Midbrain (tissue), 1 donor: ENCODE data around the gene TRAF3IP1.
"Not testable (repeated sequence)": the region's sequence is repeated elsewhere in the genome, so short reads cannot be mapped to it uniquely, and the experiment has no call there.

Source experiments
- DNase-seq: peaks from one replicate; lab custom pipeline; 2025; lab: John Stamatoyannopoulos, UW

The TRAF3IP1 gene

GRCh38 chr2:238339814-238340213, 19.5 kb downstream of the TRAF3IP1 start:
- no peak for DNase-seq

GRCh38 chr2:238341536-238341935, 21.2 kb downstream of the TRAF3IP1 start:
- no peak for DNase-seq

DNA sequence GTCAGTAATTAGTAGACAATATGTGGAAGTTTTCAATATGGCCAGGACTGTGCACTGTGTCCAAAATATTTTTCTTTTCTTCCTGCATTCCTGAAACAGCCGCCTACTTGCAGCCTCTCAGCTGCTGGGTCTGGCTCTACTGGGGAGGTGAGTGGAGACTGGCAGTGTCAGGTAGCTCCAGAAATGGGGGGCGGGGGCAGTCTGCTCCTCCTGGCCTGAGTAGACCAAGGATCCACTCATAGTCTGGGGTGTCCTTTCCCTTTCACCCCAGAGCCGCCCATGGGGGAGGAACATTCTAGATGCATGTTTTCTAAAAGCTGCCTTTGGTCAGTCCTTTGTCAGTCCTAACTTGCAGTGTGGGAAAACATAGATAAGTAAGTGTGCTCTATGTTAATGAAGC, 23.7 kb downstream of the TRAF3IP1 start:
- no peak for DNase-seq

- no peak for DNase-seq
Measured at GRCh38 chr2:238344517-238344916, 24.2 kb downstream of the TRAF3IP1 start.

- DNase-seq: no peak
Measured at GRCh38 chr2:238345297-238345968, 25.1 kb downstream of the TRAF3IP1 start.

DNA sequence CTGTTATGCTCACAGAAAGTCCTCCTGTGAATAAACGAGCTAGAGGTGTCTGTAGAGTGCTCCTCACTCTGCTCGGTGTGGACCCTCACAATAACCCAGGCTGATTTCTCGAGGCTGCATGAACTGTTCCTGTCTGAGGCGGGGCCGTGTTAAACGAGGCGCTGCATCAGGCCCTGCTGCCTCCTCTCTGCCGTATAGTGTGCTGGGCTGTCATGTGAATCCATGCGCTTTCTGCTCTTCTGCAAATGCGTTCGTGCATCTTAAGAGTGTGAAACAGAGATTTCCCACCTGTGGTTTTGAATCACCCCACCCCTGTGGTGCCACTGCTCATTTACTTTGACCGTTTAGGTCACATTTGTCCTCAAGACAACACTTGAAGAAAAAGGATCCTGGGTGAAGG, 26.2 kb downstream of the TRAF3IP1 start:
- no peak for DNase-seq

- no peak for DNase-seq
Measured at GRCh38 chr2:238350150-238350897, 30.0 kb downstream of the TRAF3IP1 start.

DNA sequence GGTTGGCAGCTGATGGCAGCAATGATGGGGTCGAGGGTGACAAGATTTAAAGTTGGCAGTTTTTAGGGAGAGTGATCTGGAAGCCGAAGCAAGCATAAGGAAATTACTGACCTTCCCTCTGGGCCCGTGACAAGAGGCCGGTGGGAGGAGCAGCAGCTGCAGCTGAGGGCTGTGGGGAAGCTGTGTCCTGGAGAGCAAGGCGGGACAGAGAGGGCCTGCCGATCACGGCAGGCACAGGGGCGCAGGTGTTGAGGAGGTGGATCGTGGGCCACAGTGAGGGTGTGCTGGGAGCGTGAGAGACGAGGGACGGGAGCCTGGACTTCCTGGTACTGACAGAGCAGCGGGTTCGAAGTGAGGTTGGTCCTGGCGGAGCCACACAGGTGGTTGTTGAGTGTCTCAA, 31.0 kb downstream of the TRAF3IP1 start:
- DNase-seq: no peak

DNA sequence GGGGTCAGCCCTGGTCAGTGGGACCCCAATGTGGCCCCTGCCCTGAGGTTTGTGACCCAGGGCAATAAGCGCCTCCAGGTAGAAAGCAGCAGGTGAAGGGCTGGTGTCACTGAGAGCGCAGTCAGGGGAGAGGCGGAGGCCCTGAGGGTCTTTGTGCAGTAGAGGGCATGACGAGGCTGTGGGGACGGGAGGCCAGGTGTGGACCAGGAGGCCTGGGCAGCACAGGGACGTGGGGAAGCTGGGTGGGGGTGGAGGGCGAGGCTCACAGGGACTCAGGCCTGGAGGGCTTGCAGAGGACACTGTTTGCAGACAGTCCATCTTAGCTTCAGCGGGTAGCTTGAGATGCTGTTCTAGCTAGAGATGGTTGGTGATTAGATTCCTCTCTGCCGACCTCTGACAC, 32.0 kb downstream of the TRAF3IP1 start:
- DNase-seq: no peak

DNA sequence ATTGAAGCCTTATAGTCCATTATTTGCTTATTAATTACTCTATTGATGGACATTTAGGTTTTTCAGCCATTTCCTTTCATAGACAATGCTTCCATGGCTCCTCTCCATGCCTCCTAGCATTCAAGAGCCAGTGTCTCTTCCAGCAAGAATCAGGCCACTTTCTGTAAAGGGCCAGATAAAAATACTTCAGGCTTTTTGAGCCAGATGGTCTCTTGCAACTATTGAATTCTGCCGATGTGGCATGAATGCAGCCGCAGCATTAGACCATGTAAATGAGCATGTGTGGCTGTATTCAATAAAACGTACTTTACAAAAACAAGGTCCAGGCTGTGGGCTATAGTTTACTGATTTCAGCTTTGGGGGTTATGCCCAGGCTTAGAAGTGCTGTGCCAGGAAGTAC, 38.5 kb downstream of the TRAF3IP1 start:
- DNase-seq: no peak

DNA sequence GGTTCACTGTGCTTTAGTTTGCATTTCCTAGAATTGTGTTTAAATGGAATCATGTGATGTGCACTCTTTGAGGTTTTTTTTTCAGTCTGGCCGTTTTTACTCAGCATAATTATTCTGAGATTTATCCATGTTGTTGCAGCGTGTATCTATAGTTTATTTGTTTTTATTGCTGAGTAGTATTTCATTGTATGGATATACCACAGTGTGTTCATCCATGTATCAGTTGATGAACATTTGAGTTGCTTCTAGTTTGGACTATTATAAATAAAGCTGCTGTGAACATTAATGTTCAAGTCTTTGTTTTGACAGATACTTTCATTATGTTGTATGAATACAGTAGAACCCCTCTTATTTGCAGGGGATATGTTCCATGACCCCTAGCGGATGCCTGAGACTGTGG, 39.1 kb downstream of the TRAF3IP1 start:
- no peak for DNase-seq

- no peak for DNase-seq
Measured at GRCh38 chr2:238361877-238362276, 41.6 kb downstream of the TRAF3IP1 start.

- DNase-seq: no peak
Measured at GRCh38 chr2:238362626-238363025, 42.3 kb downstream of the TRAF3IP1 start.

- DNase-seq: no peak
Measured at GRCh38 chr2:238369591-238370040, 49.3 kb downstream of the TRAF3IP1 start.

DNA sequence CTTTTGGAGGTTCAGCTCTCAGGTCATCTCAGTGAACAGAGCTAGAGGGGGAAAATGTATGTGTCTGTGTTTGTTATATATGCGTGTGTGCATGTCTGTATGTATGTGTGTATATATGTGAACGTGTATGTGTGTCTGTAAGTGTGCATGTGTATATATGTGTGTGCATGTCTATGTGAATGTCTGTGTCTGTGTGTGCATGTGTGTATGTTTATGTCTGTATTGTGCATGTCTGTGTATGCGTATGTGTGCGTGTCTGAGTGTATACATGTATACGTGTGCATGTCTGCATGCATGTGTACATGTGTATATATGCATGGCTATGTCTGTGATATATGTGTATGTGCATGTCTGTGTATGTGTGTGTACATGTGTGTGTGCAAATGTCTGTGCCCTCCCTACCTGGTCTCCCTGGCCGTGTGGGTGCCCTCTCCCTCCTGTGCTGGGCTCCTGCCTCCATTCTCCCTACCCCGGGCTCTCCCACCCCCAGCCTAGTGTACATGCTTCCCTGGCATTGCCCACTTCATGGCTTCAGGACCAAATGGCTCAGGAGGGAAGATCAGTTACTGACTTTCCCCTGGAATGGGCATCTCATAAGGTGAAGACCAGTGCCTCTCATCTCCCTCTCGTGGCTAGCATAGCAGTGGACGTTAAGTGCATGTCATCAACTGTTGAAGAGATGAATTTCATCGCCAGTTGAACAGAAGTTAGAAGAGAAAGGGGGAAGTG, 49.9 kb downstream of the TRAF3IP1 start:
- no peak for DNase-seq

- DNase-seq: peak; percentile 50
Measured at GRCh38 chr2:238370823-238371372, 50.6 kb downstream of the TRAF3IP1 start.

DNA sequence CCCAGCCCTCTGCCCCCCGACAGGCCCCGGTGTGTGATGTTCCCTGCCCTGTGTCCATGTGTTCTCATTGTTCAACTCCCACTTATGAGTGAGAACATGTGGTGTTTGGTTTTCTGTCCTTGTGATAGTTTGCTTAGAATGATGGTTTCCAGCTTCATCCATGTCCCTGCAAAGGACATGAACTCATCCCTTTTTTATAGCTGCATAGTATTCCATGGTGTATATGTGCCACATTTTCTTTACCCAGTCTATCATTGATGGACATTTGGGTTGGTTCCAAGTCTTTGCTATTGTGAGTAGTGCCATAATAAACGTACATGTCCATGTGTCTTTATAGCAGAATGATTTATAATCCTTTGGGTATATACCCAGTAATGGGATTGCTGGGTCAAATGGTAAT, 52.0 kb downstream of the TRAF3IP1 start:
- DNase-seq: not testable (repeated sequence)

GRCh38 chr2:238376884-238377391, 56.6 kb downstream of the TRAF3IP1 start:
- no peak for DNase-seq

DNA sequence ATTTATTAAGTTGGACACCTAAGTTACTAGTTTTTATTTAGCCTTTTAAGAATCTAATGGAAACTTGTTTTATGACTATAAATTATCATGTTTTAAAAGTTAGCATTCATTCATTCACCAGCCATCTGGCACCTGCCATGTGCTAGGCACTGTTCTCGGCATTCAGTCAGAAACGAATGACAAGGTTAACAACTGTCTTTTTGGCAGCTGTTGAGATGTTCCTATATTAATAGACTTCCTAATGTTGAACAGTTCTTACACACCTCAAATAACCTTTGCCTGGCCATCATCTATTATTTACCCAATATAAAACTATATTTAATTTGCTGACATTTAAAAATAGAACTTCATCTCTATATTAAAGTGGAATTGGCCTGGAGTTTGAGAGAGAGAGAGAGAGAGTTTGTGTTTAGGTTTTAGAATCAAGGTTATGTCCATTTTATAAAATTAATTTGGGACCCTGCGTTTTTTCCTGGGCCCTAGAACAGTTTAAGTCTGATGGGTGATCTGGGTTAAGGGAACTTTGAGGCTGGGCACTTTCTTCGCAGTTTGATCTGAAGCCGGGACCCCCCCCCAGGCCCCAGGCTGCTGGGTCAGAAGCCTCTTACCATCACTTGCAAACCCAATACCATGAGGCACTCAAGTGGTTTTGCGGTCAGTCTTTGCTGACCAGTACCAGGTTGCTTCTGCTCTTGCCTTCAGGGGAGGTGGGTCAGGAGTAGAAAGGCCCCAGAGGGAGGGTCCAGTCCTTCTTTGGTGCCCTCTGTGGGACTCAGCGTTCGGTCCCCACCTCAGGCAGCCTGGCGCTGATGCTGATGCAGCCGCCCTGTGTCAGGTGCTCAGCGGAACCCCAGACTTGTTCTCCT, 58.1 kb downstream of the TRAF3IP1 start:
- DNase-seq: no peak

DNA sequence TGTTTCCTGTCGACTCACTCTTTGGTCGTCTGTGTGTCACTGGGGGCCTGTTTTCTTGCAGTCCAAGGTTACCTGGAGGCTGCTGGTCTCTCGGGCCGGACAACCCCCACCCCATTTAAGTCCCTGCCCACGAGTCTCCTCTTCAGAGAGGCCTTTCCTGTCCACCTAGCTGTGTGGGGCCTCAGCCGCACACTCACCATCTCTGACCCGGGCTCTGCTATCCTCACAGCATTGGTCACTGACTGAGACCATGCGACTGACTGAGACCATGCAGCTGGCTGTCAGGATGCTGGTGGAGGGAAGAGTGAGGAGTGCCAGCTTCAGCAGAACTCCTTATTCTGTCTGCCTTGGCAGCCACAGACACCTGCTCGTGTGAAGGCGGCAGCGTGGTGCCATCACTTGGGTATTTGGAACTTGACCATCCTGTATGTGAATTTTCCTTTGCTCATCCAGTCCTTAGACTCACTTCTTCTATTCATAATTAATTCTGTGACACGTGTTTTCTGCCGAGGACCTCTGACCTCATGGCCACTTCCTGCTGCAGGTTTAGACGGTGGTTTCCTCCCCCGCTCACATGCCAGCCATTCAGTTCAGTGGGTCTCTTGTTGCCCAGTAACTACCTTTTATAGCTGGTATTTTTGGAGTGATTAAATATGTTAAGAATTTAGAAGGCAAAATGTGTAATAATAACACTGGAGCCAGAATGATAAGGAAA, 58.9 kb downstream of the TRAF3IP1 start:
- no peak for DNase-seq

- DNase-seq: no peak
Measured at GRCh38 chr2:238380336-238380735, 60.0 kb downstream of the TRAF3IP1 start.
